DOHH2 (cell line): ENCODE data around the gene SIPA1L3.
"Not testable (repeated sequence)": the region's sequence is repeated elsewhere in the genome, so short reads cannot be mapped to it uniquely, and the experiment has no call there.

Experiments used
- CTCF ChIP-seq: fragments of 200-600 bp; sonication (generic); IDR thresholded peaks from one replicate; pipeline ENCODE4 v1.5.1; 2014; ENCODE audit warnings: antibody characterized with exemption, mild to moderate bottlenecking, low read depth, low read length; ENCODE audit not compliant: poor library complexity, severe bottlenecking
- EZH2phosphoT487 ChIP-seq: fragments of 200-600 bp; sonication (generic); IDR thresholded peaks from 2 replicates; pipeline ENCODE4 v1.6.1; 2017; ENCODE audit warnings: borderline replicate concordance, mild to moderate bottlenecking, antibody characterized with exemption, low read length, moderate library complexity, mixed read lengths

- not testable (repeated sequence) for TF ChIP-seq CTCF, EZH2phosphoT487
These were observed 123.0 kb downstream of the SIPA1L3 start for GRCh38 chr19:38030001-38030400.
